ENCODE data around the gene NFIA.

NFIA gene

GRCh38 chr1:61079296-61079897 is 3.0 kb upstream of the NFIA start:
- CTCF ChIA-PET: interaction anchor here (0.6 to 2.5 kb wide), 8 partner anchors 20 to 802 kb away, joined by 3 to 25 read pairs (median 3); no protein-coding TSS in a partner anchor

More at GRCh38 chr1:61079296-61079897, 3.0 kb upstream of the NFIA start:
- POLR2A ChIA-PET: interaction anchor here (1.2 to 4.1 kb wide), 4 partner anchors 18 to 28 kb away, joined by 8 to 31 read pairs (median 14); no protein-coding TSS in a partner anchor
- Histone ChIP-seq H3K4me1 (ENCODE audit: control insufficient read depth, insufficient read depth, low read length) (peaks cover 21% of the 10 kb centered on the region), H3K9me3 (ENCODE audit: control insufficient read depth, insufficient read depth, low read depth, low read length) (no peaks in the 10 kb centered on the region), H3K27ac (ENCODE audit: extremely low read depth, low read depth, low read length) (peak overlapping the region; percentile 82), H3K36me3 (ENCODE audit: control insufficient read depth in 2 of 2, insufficient read depth in 1 of 2, low read length in 2 of 2) (no peaks in the 10 kb centered on the region), H3K4me3 (ENCODE audit: low read depth, low read length) (no peak overlapping the region; the same call in 1 of the 2 replicates)
- TF ChIP-seq ZNF350 (tag by site-specific recombination; IDR thresholded peaks at IDR 0.05): no peak
- TF ChIP-seq ZNF664 (tag by site-specific recombination; IDR thresholded peaks at IDR 0.05): no peak
- no peak for TF ChIP-seq BCL11A (tag by site-specific recombination; IDR thresholded peaks at IDR 0.05; ENCODE audit: low read depth)
- TF ChIP-seq ZBTB8A (tag by site-specific recombination; IDR thresholded peaks at IDR 0.05): no peak
- TF ChIP-seq PRDM1 (tag by site-specific recombination; IDR thresholded peaks at IDR 0.05): peak; percentile 79
- no peak for TF ChIP-seq ZFHX2 (tag by site-specific recombination; conservative IDR thresholded peaks at IDR 0.05)
- TF ChIP-seq, protein P1, sequence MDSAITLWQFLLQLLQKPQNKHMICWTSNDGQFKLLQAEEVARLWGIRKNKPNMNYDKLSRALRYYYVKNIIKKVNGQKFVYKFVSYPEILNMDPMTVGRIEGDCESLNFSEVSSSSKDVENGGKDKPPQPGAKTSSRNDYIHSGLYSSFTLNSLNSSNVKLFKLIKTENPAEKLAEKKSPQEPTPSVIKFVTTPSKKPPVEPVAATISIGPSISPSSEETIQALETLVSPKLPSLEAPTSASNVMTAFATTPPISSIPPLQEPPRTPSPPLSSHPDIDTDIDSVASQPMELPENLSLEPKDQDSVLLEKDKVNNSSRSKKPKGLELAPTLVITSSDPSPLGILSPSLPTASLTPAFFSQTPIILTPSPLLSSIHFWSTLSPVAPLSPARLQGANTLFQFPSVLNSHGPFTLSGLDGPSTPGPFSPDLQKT (IDR thresholded peaks at IDR 0.05; ENCODE audit: borderline replicate concordance, low read depth, low read length): no peak
- no peak for TF ChIP-seq YY1 (tag by site-specific recombination; IDR thresholded peaks at IDR 0.05)
- peak; percentile 86 for TF ChIP-seq TRIM28 (IDR thresholded peaks at IDR 0.05; ENCODE audit: borderline replicate concordance, low read length)
- TF ChIP-seq ZNF366 (tag by site-specific recombination; conservative IDR thresholded peaks at IDR 0.05): peak; percentile 94
- TF ChIP-seq ZFP37 (tag by site-specific recombination; IDR thresholded peaks at IDR 0.05): no peak
- TF ChIP-seq ATF2 (tag by site-specific recombination; IDR thresholded peaks at IDR 0.05; ENCODE audit: low read depth): 0 out of 2 replicates have a peak, but pooled peaks have one; percentile 15
- no peak for TF ChIP-seq ZNF837 (tag by site-specific recombination; IDR thresholded peaks at IDR 0.05)
- TF ChIP-seq ZNF426 (tag by site-specific recombination; IDR thresholded peaks at IDR 0.05): no peak
- TF ChIP-seq ZBTB44 (tag by site-specific recombination; IDR thresholded peaks at IDR 0.05): peak; percentile 76
- peak; percentile 32; the same call in 1 of the 2 replicates for TF ChIP-seq PRDM6 (tag by site-specific recombination; IDR thresholded peaks at IDR 0.05)
- peak; percentile 25; the same call in 1 of the 2 replicates for TF ChIP-seq ZNF2 (tag by site-specific recombination; IDR thresholded peaks at IDR 0.05)
- TF ChIP-seq ZNF580 (tag by site-specific recombination; IDR thresholded peaks at IDR 0.05): peak; percentile 21; the same call in 1 of the 2 replicates
- peak; percentile 34; the same call in 1 of the 2 replicates for TF ChIP-seq ZNF501 (tag by site-specific recombination; IDR thresholded peaks at IDR 0.05)
- TF ChIP-seq ZNF114 (tag by site-specific recombination; IDR thresholded peaks at IDR 0.05): no peak
- TF ChIP-seq ZNF274 (IDR thresholded peaks at IDR 0.05; ENCODE audit: low read length): no peak
- no peak for TF ChIP-seq ZNF274 (tag by site-specific recombination; IDR thresholded peaks at IDR 0.05; ENCODE audit: borderline replicate concordance)
- peak; percentile 95 for TF ChIP-seq ZBTB17 (tag by site-specific recombination; IDR thresholded peaks at IDR 0.05)
- no peak; the same call in 1 of the 2 replicates for TF ChIP-seq IKZF3 (tag by site-specific recombination; IDR thresholded peaks at IDR 0.05)

All from HEK293 (cell line).